Left renal pelvis (tissue), 4 donors: Measurements from ENCODE around the gene SYT7. TPM values are rescaled to one million over a fixed set of nuclear protein-coding genes. Genes with fewer than 3 reads are reported as not detected.
A peak's percentile ranks its signal among the peaks of the same experiment; 100 is the strongest.
"Not testable (repeated sequence)": the region's sequence is repeated elsewhere in the genome, so short reads cannot be mapped to it uniquely, and the experiment has no call there.

Experiments used
- DNase-seq, 4 donors: peaks; one replicate each; pipeline ENCODE4 v3.0.0-alpha.2; 2013; ENCODE audit warnings: low read depth in 4 of 4, low spot score in 3 of 4
- polyA plus RNA-seq, 4 donors: library from polyadenylated mRNA; unstranded; fragments of 120-200 nt; gene quantifications; one replicate each; pipeline ENCODE4 v1.2.1, GENCODE V29; 2013; ENCODE audit not compliant: insufficient read length in 4 of 4

Gene SYT7
- polyA plus RNA-seq, 4 donors, result 1.2 to 7.3 (median 5.7) TPM

DNA sequence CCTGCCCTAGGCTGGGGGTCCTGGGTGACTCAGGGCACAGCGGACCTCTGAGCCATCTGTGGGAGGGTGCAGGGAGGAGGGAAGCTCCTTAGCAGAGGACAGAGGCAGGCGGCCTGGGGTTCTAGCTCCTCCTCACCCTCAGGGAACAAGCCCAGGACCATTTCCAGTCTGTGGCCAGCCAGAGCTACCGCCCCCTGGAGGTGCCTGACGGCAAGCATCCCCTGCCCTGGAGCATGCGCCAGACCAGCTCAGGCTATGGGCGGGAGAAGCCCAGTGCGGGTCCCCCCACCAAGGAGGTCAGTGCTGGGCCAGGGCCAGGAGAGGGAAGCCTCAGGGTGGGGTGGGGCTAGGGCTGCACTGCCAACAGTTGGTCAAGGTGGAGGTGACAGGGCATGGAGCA, 98.4 kb downstream of the SYT7 start:
- no peak for DNase-seq

DNA sequence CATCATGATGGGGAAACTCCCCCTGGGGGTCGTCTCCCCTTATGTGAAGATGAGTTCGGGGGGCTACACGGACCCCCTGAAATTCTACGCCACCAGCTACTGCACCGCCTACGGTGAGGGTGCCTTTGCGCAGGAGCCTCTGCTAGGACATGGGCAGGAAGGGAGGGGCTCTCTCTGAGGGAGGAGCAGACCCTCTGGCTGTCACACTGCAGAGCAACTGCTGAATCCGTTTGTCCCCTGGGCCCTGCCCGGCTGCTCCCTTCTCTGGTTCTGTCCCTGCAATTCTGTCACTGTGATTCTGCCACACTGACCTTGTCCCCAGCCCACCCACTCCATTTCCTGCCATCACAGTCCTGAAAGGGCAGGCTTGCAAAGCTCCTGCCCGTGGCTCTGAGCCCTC, 99.1 kb downstream of the SYT7 start:
- no peak for DNase-seq

DNA sequence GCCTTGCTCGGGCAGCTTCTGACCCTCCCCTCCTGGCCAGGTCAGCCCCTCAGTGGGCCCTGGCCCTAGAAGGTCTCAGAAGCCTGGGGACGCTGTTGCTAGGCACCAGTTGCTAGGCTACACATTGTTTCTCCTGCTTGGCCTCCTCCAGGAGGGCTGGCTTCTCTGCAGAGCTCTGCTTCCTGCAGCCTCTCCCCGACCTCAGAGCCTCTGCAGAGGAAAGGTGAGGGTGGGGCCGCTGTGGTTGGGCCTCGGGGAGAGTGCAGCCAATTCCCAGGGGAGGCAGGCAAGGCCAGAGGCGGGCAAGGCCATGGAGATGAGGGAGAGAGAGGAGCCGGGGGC, 99.9 kb downstream of the SYT7 start:
- DNase-seq, result peak in 1 of 4 donors; percentile 45

DNA sequence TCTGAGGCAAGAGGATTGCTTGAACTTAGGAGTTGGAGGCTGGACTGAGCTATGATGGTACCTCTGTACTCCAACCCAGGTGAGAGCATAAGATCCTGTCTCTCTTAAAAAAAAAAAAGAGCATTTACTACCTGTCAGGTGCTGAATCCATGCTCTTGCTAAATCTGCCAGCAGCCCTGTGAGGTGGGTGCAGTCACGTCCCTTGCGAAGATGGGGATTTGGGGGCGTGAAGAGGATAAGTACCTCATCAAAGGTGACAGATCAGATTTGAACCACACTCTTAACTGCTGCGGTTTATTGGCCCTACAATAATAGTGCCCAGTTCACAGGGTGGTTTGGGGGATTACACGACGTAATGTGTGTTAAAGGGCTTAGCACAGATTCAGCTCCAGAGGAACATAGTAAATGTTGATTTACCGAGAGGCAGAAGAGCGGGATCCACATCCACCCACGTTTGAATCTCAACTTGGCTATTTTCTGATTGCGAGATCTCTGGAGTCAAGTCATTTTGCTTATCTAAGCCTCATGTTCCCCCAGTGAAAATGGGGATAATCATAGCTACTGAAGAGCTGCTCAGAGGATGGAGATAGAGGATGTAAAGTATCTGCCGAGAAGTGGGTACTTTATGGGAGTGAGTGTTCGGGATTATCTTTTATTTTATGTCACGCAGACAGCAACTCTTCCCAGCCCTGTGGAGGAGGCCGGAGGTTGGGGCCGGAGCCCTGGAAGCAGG, 100.4 kb downstream of the SYT7 start:
- DNase-seq, result no peak

DNA sequence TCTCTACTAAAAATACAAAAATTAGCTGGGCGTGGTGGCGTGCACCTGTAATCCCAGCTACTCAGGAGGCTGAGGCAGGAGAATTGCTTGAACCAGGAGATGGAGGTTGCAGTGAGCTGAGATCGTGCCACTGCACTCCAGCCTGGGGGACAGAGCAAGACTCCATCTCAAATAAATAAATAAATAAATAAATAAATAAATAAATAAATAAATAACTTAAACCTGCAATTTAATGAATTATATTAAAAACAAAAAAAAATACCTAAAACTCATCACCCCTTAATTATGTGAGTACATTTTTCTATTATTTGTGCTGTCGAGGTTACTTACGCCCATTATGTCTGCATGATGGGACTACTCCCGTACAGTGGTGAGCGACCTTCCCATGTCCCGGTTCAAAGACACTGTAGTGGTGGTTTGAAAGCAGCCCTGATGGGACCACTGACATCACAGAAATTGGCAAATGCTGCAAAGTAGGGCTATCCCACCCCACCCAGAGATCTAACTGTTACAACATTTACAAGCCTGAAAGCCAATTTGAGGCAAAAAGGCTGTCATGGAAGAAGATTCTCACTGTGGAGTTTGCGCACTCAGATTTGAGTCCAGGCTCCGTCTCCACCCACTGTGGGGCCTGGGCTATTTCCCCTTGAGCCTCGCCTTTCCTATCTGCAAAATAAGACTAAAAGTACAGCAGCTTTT, 101.4 kb downstream of the SYT7 start:
- DNase-seq, result not testable (repeated sequence)

DNA sequence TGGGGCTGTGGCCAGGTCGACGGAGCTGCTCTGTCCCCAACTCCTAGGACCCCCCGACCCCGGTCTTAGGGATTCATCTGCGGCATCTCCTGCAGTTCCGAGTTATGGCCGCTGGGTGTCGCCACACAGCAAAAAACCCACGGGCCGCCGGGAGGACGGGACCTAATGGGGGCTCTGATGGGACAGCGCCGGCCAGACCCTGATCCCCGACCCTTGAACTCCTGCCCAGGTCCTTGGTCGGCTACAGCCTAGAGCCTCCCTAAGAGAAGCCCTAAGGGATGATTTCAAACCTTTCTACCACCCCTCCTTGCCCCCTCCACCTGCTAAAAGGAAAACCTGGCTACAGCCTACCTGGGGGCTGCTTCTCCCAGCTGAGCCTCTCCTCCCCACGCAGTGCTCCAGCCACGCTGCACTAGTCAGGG, 103.1 kb downstream of the SYT7 start:
- DNase-seq, result no peak

DNA sequence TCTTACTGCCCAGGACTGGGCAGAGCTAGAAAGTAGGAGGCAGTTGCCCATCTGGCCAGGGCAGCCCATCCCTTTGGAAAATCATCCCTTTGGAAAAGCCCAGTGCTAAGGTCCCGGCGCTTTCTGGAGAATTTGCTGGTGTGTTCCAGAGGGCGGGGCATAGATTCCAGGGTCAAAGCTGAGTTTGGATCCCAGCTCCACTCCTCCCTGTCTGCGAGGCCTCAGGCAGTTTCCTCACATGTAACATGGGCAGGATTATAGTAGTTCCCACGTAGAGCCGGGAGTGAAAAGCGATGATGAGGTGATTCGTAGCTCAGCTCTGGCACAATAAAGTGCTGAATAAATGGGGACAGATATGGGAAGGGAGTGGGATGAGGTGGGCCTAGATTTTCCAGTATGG, 103.8 kb downstream of the SYT7 start:
- no peak for DNase-seq

DNA sequence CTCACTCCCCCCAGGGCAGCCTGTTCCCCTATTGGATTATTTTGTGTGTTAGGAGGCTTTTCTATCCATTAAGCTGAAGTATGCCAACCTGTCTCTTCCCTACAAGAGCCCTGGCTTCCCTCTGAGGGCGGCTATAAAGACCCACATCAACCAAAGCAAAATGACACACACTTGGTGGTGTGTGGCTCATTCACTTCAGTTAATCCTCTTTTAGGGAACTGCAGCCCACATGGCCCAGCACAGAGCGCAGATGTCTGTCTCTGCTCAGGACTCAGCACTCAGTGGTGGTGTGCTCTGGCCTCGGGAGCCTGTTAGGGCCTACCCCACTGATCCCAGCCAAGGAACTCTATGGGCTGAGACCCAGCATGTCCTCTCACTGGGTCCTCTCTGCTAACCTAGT, 104.5 kb downstream of the SYT7 start:
- no peak for DNase-seq

DNA sequence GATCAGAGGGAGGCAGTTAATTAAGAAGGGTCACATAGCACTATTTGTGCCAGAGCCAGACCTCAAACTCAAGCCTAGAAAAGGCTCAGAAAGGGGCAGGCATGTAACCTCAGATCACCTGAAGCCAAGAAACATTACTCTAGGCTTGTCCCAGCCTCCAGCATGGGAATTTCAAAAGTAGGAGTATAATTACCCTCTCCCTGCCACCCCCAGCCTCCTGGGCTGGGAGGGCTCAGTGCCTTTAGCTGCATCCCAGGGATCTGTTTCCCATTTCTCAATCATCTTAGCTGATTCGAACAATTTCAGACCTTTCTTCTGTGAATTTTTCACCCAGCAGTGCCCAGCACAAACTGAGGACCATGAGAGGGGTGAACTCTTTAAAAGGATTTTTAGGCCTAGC, 105.4 kb downstream of the SYT7 start:
- DNase-seq, result no peak

DNA sequence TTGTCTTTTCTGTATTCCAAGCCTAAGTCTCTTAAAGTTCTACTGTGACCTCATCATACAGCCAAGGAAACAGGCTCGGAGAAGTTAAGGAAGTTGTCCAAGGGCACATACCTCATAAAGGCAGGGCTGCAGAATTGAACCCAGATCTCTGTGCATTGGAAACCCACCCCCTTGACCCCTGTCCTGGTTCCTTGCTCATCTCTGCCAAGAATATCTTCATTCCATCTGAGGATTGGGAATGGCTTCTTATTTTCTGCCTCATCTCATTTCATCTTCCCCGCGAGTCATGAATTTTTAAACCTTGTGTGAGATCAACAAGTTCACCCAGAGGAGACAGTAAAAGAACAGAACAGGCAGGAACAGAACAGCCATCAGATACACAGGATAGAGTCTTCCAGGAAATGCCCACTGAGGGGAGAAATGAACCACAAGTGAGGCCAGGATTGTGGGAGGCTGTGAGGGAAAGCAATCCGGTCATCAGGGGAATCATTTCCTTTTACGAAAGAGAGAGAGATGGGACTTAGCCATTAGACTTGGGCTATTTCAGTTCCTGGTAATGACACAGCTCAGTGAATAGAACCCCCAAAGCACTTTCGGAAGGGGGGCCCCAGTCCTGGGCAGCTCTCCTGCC, 106.7 kb downstream of the SYT7 start:
- no peak for DNase-seq

DNA sequence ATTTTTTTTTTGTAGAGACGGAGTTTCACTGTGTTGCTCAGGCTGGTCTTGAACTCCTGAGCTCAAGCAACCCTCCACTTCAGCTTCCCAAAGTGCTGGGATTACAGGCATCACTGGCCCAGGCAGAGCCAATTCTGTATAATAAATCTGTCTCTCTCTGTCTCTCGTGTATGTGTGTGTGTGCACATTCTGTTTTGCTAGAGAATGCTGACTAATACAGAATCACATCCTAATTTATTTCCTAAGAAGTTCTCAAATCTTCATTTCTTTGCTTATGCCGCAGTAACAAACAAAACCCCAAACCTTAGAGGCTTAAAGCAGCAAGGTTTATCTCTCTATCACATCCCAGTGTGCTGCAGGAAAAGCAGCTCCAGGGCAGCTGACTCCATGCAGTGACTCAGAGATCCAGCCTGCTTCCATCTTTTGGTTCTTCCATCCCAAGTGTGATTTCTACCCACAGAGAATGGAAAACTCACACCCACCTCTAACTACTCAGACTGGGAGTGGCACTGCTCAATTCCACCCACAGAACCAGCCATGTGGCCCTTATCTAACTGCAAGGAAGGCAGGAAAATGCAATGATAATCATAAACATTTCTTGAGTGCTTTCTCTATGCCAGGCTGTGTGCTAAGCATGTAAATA, 107.4 kb downstream of the SYT7 start:
- DNase-seq, result no peak

DNA sequence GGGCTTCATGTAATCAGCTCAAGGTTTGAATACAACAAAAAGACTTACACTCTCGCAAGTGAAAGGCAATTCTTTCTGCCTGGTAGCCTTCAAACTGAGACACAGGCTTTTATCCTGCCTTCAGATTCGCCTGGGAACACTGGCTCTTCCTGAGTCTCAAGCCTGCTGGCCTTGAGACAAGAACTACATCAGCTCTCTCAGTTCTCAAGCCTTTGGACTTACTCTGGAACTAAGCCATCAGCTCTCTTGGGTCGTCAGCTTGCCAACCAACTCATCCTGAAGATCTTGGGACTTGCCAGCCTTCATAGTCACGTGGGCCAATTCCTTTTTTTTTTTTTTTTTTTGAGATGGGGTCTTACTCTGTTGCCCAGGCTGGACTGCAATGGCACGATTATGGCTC, 108.0 kb downstream of the SYT7 start:
- no peak for DNase-seq

DNA sequence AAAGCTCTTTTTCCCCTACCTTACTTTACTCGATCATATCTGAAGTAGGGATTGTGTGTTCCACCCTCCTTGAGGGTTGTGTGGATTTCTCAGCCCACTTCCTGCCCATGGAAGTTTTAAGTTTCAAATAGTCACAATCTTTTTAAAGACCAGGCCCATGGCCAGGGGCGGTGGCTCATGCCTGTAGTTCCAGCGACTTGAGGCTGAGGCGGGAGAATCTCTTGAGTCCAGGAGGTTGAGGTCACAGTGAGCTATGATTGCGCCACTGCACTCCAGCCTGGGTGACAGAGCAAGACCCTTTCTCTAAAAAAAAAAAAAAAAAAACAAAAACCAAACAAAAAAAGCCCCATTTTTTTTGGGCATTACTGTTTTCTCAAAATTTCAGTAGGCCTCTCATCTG, 108.6 kb downstream of the SYT7 start:
- DNase-seq, result no peak

DNA sequence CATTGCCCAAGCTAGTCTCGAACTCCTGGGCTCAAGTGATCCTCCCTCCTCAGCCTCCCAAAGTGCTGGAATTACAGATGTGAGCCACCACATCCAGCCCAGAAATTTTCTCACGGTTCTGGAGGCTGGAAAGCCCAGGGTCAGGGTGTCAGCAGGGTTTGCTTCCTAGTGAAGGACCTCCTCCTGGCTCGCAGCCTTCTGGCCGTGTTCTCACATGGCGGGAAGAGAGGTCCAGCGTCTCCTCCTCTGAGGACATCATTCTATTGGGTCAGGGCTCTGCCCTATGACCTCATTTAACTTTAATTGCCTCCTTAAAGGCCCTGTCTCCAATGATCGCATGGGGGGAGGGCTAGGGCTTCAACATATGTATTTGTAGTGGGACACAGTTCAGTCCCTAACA, 112.9 kb downstream of the SYT7 start:
- no peak for DNase-seq

DNA sequence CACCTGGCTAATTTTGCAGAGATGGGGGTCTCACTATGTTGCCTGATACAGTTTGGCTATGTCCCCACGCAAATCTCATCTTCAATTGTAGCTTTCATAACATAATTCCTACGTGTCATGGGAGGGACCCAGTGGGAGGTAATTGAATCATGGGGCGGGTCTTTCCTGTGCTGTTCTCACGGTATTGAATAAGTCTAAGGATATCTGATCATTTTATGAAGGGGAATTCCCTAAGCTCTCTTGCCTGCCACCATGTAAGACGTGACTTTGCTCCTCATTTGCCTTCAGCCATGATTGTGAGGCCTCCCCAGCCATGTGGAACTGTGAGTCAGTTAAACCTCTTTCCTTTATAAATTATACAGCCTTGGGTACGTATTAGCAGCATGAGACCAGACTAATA, 113.3 kb downstream of the SYT7 start:
- not testable (repeated sequence) for DNase-seq

Other genes starting within 250 kb of the SYT7 start
- gene DDB1, start 248.0 kb downstream of the SYT7 start, polyA plus RNA-seq, result 100 to 1,000 TPM; 160 to 225 (median 204) TPM
- gene TKFC, start 247.8 kb downstream of the SYT7 start, polyA plus RNA-seq, result 10 to 100 TPM; 28.0 to 63.9 (median 48.7) TPM
- gene CYB561A3, start 219.2 kb downstream of the SYT7 start, polyA plus RNA-seq, result 10 to 100 TPM; 26.6 to 32.9 (median 28.6) TPM
- gene TMEM138, start 218.7 kb downstream of the SYT7 start, polyA plus RNA-seq, result 10 to 100 TPM; 39.4 to 50.7 (median 46.1) TPM
- gene TMEM216, start 188.5 kb downstream of the SYT7 start, polyA plus RNA-seq, result 10 to 100 TPM; 32.9 to 36.3 (median 35.3) TPM
- 100 to 1,000 TPM; 101 to 119 (median 104) TPM for gene CPSF7, start 151.1 kb downstream of the SYT7 start, polyA plus RNA-seq
- 10 to 100 TPM; 44.6 to 60.7 (median 45.9) TPM for gene SDHAF2, start 151.0 kb downstream of the SYT7 start, polyA plus RNA-seq
- 1 to 10 TPM; 1.2 to 3.0 (median 1.5) TPM for gene LRRC10B, start 72.3 kb downstream of the SYT7 start, polyA plus RNA-seq
- 1 to 10 TPM; 3.0 to 4.2 (median 3.3) TPM for gene DAGLA, start 99.3 kb upstream of the SYT7 start, polyA plus RNA-seq
- gene MYRF, start 171.6 kb upstream of the SYT7 start, polyA plus RNA-seq, result 10 to 100 TPM in 3 of 4 donors, 1 to 10 TPM in 1; 7.9 to 26.7 (median 20.9) TPM
- 100 to 1,000 TPM; 169 to 174 (median 172) TPM for gene TMEM258, start 211.5 kb upstream of the SYT7 start, polyA plus RNA-seq
- gene FEN1, start 211.8 kb upstream of the SYT7 start, polyA plus RNA-seq, result 10 to 100 TPM; 19.4 to 39.7 (median 37.9) TPM
- gene FADS1, start 235.9 kb upstream of the SYT7 start, polyA plus RNA-seq, result 10 to 100 TPM; 33.2 to 46.7 (median 41.1) TPM
- gene FADS2, start 247.2 kb upstream of the SYT7 start, polyA plus RNA-seq, result 100 to 1,000 TPM in 2 of 4 donors, 10 to 100 TPM in 2; 83.8 to 142 (median 96.2) TPM